ENCODE results near the gene MLF2. TPM values are rescaled to one million over a fixed set of nuclear protein-coding genes. Genes with fewer than 3 reads are reported as not detected.

MLF2 gene
- total RNA-seq, 2 experiments from 2014 or later = 114 to 121 TPM

GRCh38 chr12:6736754-6737153, 16.2 kb downstream of the MLF2 start:
- intact Hi-C loops (cut with DNase I, micrococcal nuclease) = loop anchor here in 1 of 2 experiments (1.0 kb wide), 1 partner anchor 12 kb away; the partner anchor contains the start of gene COPS7A
- Mint-ChIP-seq H3K27ac (no peak overlapping the region), H3K9me3 (no peaks in the 10 kb centered on the region), H3K4me3 (no peak overlapping the region), H3K36me3 (ENCODE audit: low read depth) (peaks cover 32% of the 10 kb centered on the region), H3K4me1 (ENCODE audit: low read depth) (peaks cover 4% of the 10 kb centered on the region), H3K27me3 (no peaks in the 10 kb centered on the region)
- no peak overlapping the region for H3K4me3 ChIP-seq (ENCODE audit: low read length)
- peaks cover 13% of the 10 kb centered on the region for H3K36me3 ChIP-seq (ENCODE audit: insufficient read depth, low read length)
- DNase-seq (no peak), ATAC-seq (ENCODE audit: poor library complexity) (no peak)
- ChIA-PET POLR2A (no interaction called here), CTCF (interaction anchor here (0.6 to 1.0 kb wide), 2 partner anchors 42 to 85 kb away, joined by 3 to 4 read pairs; no protein-coding TSS in a partner anchor)
- no peak overlapping the region for H3K27ac ChIP-seq (ENCODE audit: low read depth in 1 of 2, low read length in 2 of 2)
- H3K4me1 ChIP-seq (ENCODE audit: insufficient read depth, low read length) = no peaks in the 10 kb centered on the region
- H3K9me3 ChIP-seq (ENCODE audit: control insufficient read depth in 1 of 2, insufficient read depth in 1 of 2, low read length in 2 of 2) = no peaks in the 10 kb centered on the region
- H3K27me3 ChIP-seq (ENCODE audit: control insufficient read depth in 1 of 2, insufficient read depth in 2 of 2, low read length in 2 of 2) = no peaks in the 10 kb centered on the region
- no peak for TF ChIP-seq CTCF (IDR thresholded peaks at IDR 0.05)

- H3K4me3 Mint-ChIP-seq = no peak overlapping the region
- DNase-seq = peak in 13 of 14 experiments; percentile 9 to 64 (median 37)
- Histone ChIP-seq H3K27me3 (ENCODE audit: control insufficient read depth in 1 of 2, insufficient read depth in 2 of 2, low read length in 2 of 2) (no peaks in the 10 kb centered on the region), H3K4me3 (ENCODE audit: low read length) (no peak overlapping the region), H3K9me3 (ENCODE audit: control insufficient read depth in 1 of 2, insufficient read depth in 1 of 2, low read length in 2 of 2) (no peaks in the 10 kb centered on the region), H3K27ac (ENCODE audit: low read depth in 1 of 2, low read length in 2 of 2) (no peak overlapping the region), H3K4me1 (ENCODE audit: insufficient read depth, low read length) (no peaks in the 10 kb centered on the region), H3K36me3 (ENCODE audit: insufficient read depth, low read length) (peaks cover 25% of the 10 kb centered on the region)
- peak; percentile 67 for ATAC-seq (ENCODE audit: poor library complexity)
- ChIA-PET CTCF (no interaction called here), POLR2A (interaction anchor here (1.4 kb wide), 1 partner anchor 11 kb away, joined by 5 read pairs; the partner anchor contains the start of gene COPS7A)
- peaks cover 4% of the 10 kb centered on the region for H3K4me1 Mint-ChIP-seq (ENCODE audit: low read depth)
- TF ChIP-seq CTCF (IDR thresholded peaks at IDR 0.05) = peak; percentile 58
- intact Hi-C loops (cut with DNase I, micrococcal nuclease) = loop anchor here (1.0 kb wide), 2 partner anchors 11 to 44 kb away; partner anchors contain the start of gene COPS7A (in 1 of the 2)
- H3K36me3 Mint-ChIP-seq (ENCODE audit: low read depth) = peaks cover 43% of the 10 kb centered on the region
- no peak overlapping the region for H3K27ac Mint-ChIP-seq
- no peaks in the 10 kb centered on the region for H3K9me3 Mint-ChIP-seq
- H3K27me3 Mint-ChIP-seq = no peaks in the 10 kb centered on the region
These were observed 17.3 kb downstream of the MLF2 start for GRCh38 chr12:6735448-6736191.

- Mint-ChIP-seq H3K27me3 (no peaks in the 10 kb centered on the region), H3K4me1 (ENCODE audit: low read depth) (peaks cover 4% of the 10 kb centered on the region), H3K4me3 (no peak overlapping the region), H3K27ac (no peak overlapping the region), H3K36me3 (ENCODE audit: low read depth) (peaks cover 52% of the 10 kb centered on the region), H3K9me3 (no peaks in the 10 kb centered on the region)
- no peak overlapping the region for H3K4me3 ChIP-seq (ENCODE audit: low read length)
- intact Hi-C loops (cut with DNase I, micrococcal nuclease) = loop anchor here in 1 of 2 experiments (1.0 kb wide), 1 partner anchor 45 kb away; no protein-coding TSS in a partner anchor
- CTCF ChIA-PET = no interaction called here
- TF ChIP-seq CTCF (IDR thresholded peaks at IDR 0.05) = no peak
- no peaks in the 10 kb centered on the region for H3K9me3 ChIP-seq (ENCODE audit: control insufficient read depth in 1 of 2, insufficient read depth in 1 of 2, low read length in 2 of 2)
- H3K4me1 ChIP-seq (ENCODE audit: insufficient read depth, low read length) = no peaks in the 10 kb centered on the region
- H3K27me3 ChIP-seq (ENCODE audit: control insufficient read depth in 1 of 2, insufficient read depth in 2 of 2, low read length in 2 of 2) = no peaks in the 10 kb centered on the region
- no peak for ATAC-seq (ENCODE audit: poor library complexity)
- DNase-seq = no peak
- H3K36me3 ChIP-seq (ENCODE audit: insufficient read depth, low read length) = peaks cover 33% of the 10 kb centered on the region
- POLR2A ChIA-PET = interaction anchor here (1.4 kb wide), 1 partner anchor 11 kb away, joined by 5 read pairs; the partner anchor contains the start of gene COPS7A
- H3K27ac ChIP-seq (ENCODE audit: low read depth in 1 of 2, low read length in 2 of 2) = no peak overlapping the region
These were observed 18.2 kb downstream of the MLF2 start for GRCh38 chr12:6734506-6735387.

Measured in CD4-positive, alpha-beta T cell (primary cell).